ENCODE measurements around the gene TANGO2.

GRCh38 chr22:20096574-20097420 is 75.9 kb downstream of the TANGO2 start:
- TF ChIP-seq CTCF (IDR thresholded peaks at IDR 0.05) (no peak), POLR2A (IDR thresholded peaks at IDR 0.05) (no peak)

All from lower leg skin (tissue), 3 donors.